Caco-2 (cell line): ENCODE data around the gene TMEM239. TPM values are rescaled to one million over a fixed set of nuclear protein-coding genes. Genes with fewer than 3 reads are reported as not detected.

Experiments
- BruUV-seq: library from RNA; stranded (reverse); fragments of 400-500 nt; replicated peaks from 2 replicates; lab custom pipeline; 2021; lab: Mats Ljungman, UMichigan
- CTCF ChIA-PET: fragments of 300-600 bp; sonication (Branson Sonifier 250); formaldehyde crosslinking; loops from one replicate; lab custom pipeline; 2022; ENCODE audit warnings: antibody characterized with exemption; lab: Charles Lee
- POLR2A ChIA-PET: fragments of 300-600 bp; sonication (Branson Sonifier 250); formaldehyde crosslinking; loops from one replicate; lab custom pipeline; 2022; ENCODE audit warnings: antibody characterized with exemption; lab: Charles Lee
- DNase-seq, 2 experiments: peaks; one replicate each; pipeline versions ENCODE4 v3.0.0 to v3.0.0-alpha.2; 2020 to 2022
- H3K27me3 ChIP-seq: replicated peaks from 2 replicates; pipeline ENCODE4 v1.6.0; 2011; ENCODE audit warnings: low read length; ENCODE audit not compliant: control insufficient read depth, insufficient read depth
- H3K36me3 ChIP-seq: 2 replicates; pipeline ENCODE4 v1.5.1; 2011; ENCODE audit warnings: low read length; ENCODE audit not compliant: control insufficient read depth, insufficient read depth
- H3K4me1 ChIP-seq: fragments of 250-450 bp; sonication (Bioruptor Pico); 2 replicates; pipeline ENCODE4 v1.5.1; 2020; ENCODE audit warnings: mild to moderate bottlenecking
- H3K4me3 ChIP-seq: 2 replicates; pipeline ENCODE4 v1.5.1; 2011; ENCODE audit warnings: low read depth, mild to moderate bottlenecking, control low read depth, low read length
- H3K9me3 ChIP-seq: fragments of 250-450 bp; sonication (Bioruptor Pico); 2 replicates; pipeline ENCODE4 v1.5.1; 2020; ENCODE audit warnings: mild to moderate bottlenecking, moderate library complexity
- H3K27ac Mint-ChIP-seq: one replicate; pipeline ENCODE4 v1.8.0; 2022; ENCODE audit warnings: mixed read lengths; ENCODE audit not compliant: unreplicated experiment
- H3K27me3 Mint-ChIP-seq: one replicate; pipeline ENCODE4 v1.8.0; 2022; ENCODE audit warnings: mixed read lengths; ENCODE audit not compliant: insufficient read depth, unreplicated experiment
- H3K36me3 Mint-ChIP-seq: one replicate; pipeline ENCODE4 v1.8.0; 2022; ENCODE audit warnings: mild to moderate bottlenecking, mixed read lengths; ENCODE audit not compliant: insufficient read depth, unreplicated experiment
- H3K4me1 Mint-ChIP-seq: one replicate; pipeline ENCODE4 v1.8.0; 2022; ENCODE audit warnings: low read depth, mixed read lengths; ENCODE audit not compliant: unreplicated experiment
- H3K4me3 Mint-ChIP-seq: one replicate; pipeline ENCODE4 v1.8.0; 2022; ENCODE audit warnings: mild to moderate bottlenecking, moderate library complexity, mixed read lengths; ENCODE audit not compliant: unreplicated experiment
- H3K9me3 Mint-ChIP-seq: one replicate; pipeline ENCODE4 v1.8.0; 2022; ENCODE audit warnings: mixed read lengths; ENCODE audit not compliant: unreplicated experiment
- CTCF ChIP-seq, 2 experiments: fragments of 200-600 bp in 1 of 2; IDR thresholded peaks; 1 replicate in 1 of 2; 2 replicates in 1 of 2; pipeline versions ENCODE4 v1.5.1 to v1.8.0; 2011 to 2022; ENCODE audit warnings: antibody characterized with exemption in 1 of 2, control low read depth in 1 of 2, inconsistent platforms in 1 of 2, low read depth in 1 of 2, low read length in 1 of 2, mild to moderate bottlenecking in 1 of 2, moderate library complexity in 1 of 2; ENCODE audit not compliant: insufficient read depth in 1 of 2, severe bottlenecking in 1 of 2, unreplicated experiment in 1 of 2
- intact Hi-C: fragments of 100-400 bp; cut with micrococcal nuclease; formaldehyde crosslinking; loops from one replicate; pipeline ENCODE4 v1.10.0; 2022; ENCODE audit not compliant: unreplicated experiment
- total RNA-seq: library from RNA; stranded (reverse); gene quantifications from 2 replicates; pipeline ENCODE4 v1.2.3, GENCODE V29; 2022

The TMEM239 gene
- total RNA-seq, 1 experiment from 2014 or later, result not detected

GRCh38 chr20:2840967-2841531 lies 24.9 kb downstream of the TMEM239 start:
- no peaks in the 10 kb centered on the region for H3K27me3 ChIP-seq
- peaks cover 3% of the 10 kb centered on the region; the same call in 1 of the 2 replicates for H3K36me3 ChIP-seq
- H3K4me1 ChIP-seq, result peaks cover 8% of the 10 kb centered on the region; the same call in 1 of the 2 replicates
- no peak for TF ChIP-seq CTCF (IDR thresholded peaks at IDR 0.05; ENCODE audit: insufficient read depth in 1 of 2, low read depth in 1 of 2, low read length in 1 of 2, severe bottlenecking in 1 of 2, unreplicated experiment in 1 of 2)
- H3K27ac Mint-ChIP-seq, result peak overlapping the region; percentile 56
- H3K27me3 Mint-ChIP-seq, result no peaks in the 10 kb centered on the region
- BruUV-seq, result TSS peak; percentile 81
- peaks cover 7% of the 10 kb centered on the region for H3K4me1 Mint-ChIP-seq
- no peaks in the 10 kb centered on the region for H3K9me3 ChIP-seq
- peak overlapping the region; percentile 89 for H3K4me3 Mint-ChIP-seq
- ChIA-PET CTCF (interaction anchor here (1.2 kb wide), 1 partner anchor 11 kb away, joined by 3 read pairs; no protein-coding TSS in a partner anchor), POLR2A (interaction anchor here (0.6 kb wide), 2 partner anchors 19 to 315 kb away, joined by 3 to 4 read pairs; no protein-coding TSS in a partner anchor)
- DNase-seq, result peak; percentile 75 to 77
- peak overlapping the region; percentile 91 for H3K4me3 ChIP-seq
- intact Hi-C loops, result loop anchor here (1.0 kb wide), 1 partner anchor 32 kb away; the partner anchor contains the start of gene PTPRA
- no peaks in the 10 kb centered on the region for H3K9me3 Mint-ChIP-seq
- H3K36me3 Mint-ChIP-seq, result peaks cover 24% of the 10 kb centered on the region

DNA sequence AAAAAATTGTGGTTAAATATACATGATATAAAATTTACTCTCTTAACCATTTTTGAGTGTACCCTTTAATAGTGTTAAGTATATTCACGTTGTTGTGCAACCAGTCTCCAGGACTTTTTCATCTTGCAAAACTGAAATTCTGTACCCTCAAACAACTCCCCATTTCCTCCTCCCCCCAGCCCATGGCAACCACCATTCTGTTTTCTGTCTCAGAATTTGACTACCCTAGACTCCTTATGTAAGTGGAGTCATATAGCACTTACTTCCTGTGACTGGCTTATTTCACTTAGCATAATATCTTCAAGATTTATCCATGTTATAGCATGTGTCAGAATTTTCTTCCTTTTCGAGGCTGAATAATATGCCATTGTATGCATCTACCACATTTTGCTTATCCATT lies 29.4 kb downstream of the TMEM239 start:
- Histone ChIP-seq H3K4me1 (no peaks in the 10 kb centered on the region; the same call in 1 of the 2 replicates), H3K27me3 (no peaks in the 10 kb centered on the region), H3K9me3 (no peaks in the 10 kb centered on the region), H3K36me3 (no peaks in the 10 kb centered on the region), H3K4me3 (no peak overlapping the region)
- Mint-ChIP-seq H3K4me3 (no peak overlapping the region), H3K9me3 (no peaks in the 10 kb centered on the region), H3K27ac (no peak overlapping the region), H3K4me1 (no peaks in the 10 kb centered on the region), H3K27me3 (no peaks in the 10 kb centered on the region), H3K36me3 (peaks cover under 1% of the 10 kb centered on the region)
- DNase-seq, result no peak
- ChIA-PET POLR2A (no interaction called here), CTCF (no interaction called here)
- no TSS peak for BruUV-seq
- no peak for TF ChIP-seq CTCF (IDR thresholded peaks at IDR 0.05; ENCODE audit: insufficient read depth in 1 of 2, low read depth in 1 of 2, low read length in 1 of 2, severe bottlenecking in 1 of 2, unreplicated experiment in 1 of 2)
- intact Hi-C loops, result no loop called here

DNA sequence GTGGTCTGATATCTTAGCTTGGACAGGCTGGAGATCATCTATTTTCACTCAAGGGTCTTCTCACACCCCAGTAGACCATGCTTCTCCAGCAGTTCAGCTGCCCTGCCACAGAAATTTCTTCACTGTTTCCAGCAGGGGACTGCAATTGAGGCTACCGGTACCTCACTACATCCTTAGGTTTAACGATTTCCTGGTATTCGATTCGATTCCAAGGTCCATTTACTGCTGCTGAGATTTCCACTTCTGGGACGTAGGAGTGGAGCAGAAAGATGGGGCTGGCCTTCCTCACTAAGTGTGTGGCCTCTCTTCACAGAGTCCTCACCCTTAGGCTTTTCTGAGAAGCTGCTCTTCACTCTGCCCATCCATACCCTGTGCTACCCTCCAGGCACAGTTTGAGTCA lies 30.5 kb downstream of the TMEM239 start:
- H3K36me3 Mint-ChIP-seq, result no peaks in the 10 kb centered on the region
- H3K9me3 Mint-ChIP-seq, result no peaks in the 10 kb centered on the region
- no peaks in the 10 kb centered on the region for H3K9me3 ChIP-seq
- no peaks in the 10 kb centered on the region for H3K27me3 ChIP-seq
- H3K4me3 Mint-ChIP-seq, result no peak overlapping the region
- H3K27ac Mint-ChIP-seq, result no peak overlapping the region
- H3K36me3 ChIP-seq, result no peaks in the 10 kb centered on the region
- ChIA-PET CTCF (no interaction called here), POLR2A (no interaction called here)
- no peak overlapping the region for H3K4me3 ChIP-seq
- intact Hi-C loops, result no loop called here
- DNase-seq, result no peak
- H3K4me1 ChIP-seq, result no peaks in the 10 kb centered on the region
- TF ChIP-seq CTCF (IDR thresholded peaks at IDR 0.05; ENCODE audit: insufficient read depth in 1 of 2, low read depth in 1 of 2, low read length in 1 of 2, severe bottlenecking in 1 of 2, unreplicated experiment in 1 of 2), result no peak
- no peaks in the 10 kb centered on the region for H3K27me3 Mint-ChIP-seq
- H3K4me1 Mint-ChIP-seq, result no peaks in the 10 kb centered on the region
- BruUV-seq, result no TSS peak
